IMR-90 (cell line): Measurements from ENCODE around the gene EIF4A3.

ENCODE experiments used
- CTCF ChIP-seq: conservative IDR thresholded peaks from 2 replicates; pipeline ENCODE4 v1.5.1; 2012; ENCODE audit warnings: mild to moderate bottlenecking, low read depth, low read length, improper control_type of control experiment
- RFX5 ChIP-seq: IDR thresholded peaks from 2 replicates; pipeline ENCODE4 v1.8.0; 2012; ENCODE audit warnings: low read depth, mild to moderate bottlenecking, low read length, moderate library complexity
- SMC3 ChIP-seq: fragments of 150-350 bp; IDR thresholded peaks from 2 replicates; pipeline ENCODE4 v1.6.1; 2016; ENCODE audit warnings: low read depth, mild to moderate bottlenecking, antibody characterized with exemption, low read length, moderate library complexity

- TF ChIP-seq CTCF (no peak), SMC3 (no peak), RFX5 (no peak)
These were observed 13.6 kb upstream of the EIF4A3 start for GRCh38 chr17:80160536-80160935.
